HG02588 (cell line): ENCODE measurements around the gene SPATA45.
A peak's percentile ranks its signal among the peaks of the same experiment; 100 is the strongest.

Source experiments
- ATAC-seq: cut with Tn5 transposase; IDR thresholded peaks from one replicate; pipeline ENCODE4 v1.9.1; 2021; ENCODE audit warnings: mild to moderate bottlenecking, moderate library complexity; ENCODE audit not compliant: unreplicated experiment

The SPATA45 gene

DNA sequence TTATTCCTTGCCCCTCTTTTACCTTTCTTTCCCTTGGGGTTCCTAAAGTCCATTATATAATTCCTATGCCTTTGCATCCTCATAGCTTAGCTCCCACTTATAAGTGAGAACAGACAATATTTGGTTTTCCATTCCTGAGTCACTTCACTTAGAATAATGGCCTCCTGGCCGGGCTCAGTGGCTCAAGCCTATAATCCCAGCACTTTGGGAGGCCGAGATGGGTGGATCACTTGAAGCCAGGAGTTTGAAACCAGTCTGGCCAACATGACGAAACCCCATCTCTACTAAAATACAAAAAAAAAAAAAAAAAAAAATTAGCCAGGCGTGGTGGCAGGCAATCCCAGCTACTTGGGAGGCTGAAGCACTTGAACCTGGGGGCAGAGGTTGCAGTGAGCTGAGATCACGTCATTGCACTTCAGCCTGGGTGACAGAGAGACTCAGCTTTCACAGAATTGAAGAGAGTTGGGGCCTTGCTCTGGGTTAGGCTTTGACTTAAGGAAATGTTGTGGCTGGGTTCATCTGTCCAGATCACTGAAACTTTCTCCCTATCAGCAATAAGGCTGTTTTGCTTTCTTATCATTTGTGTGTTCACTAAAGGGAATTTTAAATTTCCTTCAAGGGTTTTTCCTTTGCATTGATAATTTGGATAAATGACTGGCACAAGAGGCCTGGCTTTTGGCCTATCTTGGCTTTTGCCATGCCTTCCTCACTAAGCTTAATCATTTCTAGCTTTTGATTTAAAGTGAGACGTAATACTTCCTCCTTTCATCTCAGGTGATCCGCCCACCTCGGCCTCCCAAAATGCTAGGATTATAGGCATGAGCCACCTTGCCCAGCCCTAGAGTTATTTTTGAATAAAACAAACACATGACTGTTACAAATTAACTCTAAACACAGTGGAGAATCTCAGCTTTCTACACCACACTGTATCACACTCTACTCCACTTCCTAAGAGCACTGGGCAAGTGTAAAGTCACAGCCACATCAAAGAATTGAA, 13.9 kb downstream of the SPATA45 start:
- peak; percentile 68 for ATAC-seq

DNA sequence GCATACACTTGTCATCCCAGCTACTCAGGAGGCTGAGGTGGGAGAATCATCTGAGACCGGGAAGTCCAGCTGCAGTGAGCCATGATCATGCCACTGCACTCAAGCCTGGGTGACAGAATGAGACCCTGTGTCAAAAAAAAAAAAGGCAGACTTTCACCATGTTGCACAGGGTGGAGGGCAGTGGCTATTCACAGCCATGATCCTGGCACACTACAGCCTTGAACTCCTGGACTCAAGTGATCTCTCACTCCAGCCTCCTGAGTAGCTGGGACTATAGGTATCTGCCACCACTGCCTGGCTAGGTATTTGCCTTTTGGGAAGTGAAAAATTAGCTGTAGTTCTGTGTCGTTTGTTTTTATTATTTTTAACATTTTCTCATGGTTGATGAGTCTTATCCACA, 19.1 kb downstream of the SPATA45 start:
- no peak for ATAC-seq

DNA sequence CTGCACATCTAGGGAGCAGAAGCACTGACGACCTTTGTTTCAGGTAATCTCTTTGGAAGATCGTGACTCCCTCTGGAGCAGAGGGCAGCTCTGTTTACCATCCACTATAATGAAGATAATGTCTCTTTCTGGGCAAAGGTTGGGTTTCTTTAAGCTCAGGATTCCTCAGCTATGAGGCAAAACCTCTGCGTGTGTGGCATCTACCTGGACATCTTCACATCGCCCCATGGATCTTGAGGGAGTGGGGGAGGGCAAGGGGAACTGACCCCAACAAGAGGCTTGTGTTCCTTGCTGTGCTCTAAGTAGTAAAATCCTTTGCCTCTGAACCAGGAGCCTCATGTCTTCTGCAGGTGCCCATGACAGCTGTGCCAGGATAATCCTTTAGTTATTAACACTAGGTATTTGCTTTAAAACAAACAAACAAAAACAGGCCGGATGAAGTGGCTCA, 19.6 kb downstream of the SPATA45 start:
- no peak for ATAC-seq

DNA sequence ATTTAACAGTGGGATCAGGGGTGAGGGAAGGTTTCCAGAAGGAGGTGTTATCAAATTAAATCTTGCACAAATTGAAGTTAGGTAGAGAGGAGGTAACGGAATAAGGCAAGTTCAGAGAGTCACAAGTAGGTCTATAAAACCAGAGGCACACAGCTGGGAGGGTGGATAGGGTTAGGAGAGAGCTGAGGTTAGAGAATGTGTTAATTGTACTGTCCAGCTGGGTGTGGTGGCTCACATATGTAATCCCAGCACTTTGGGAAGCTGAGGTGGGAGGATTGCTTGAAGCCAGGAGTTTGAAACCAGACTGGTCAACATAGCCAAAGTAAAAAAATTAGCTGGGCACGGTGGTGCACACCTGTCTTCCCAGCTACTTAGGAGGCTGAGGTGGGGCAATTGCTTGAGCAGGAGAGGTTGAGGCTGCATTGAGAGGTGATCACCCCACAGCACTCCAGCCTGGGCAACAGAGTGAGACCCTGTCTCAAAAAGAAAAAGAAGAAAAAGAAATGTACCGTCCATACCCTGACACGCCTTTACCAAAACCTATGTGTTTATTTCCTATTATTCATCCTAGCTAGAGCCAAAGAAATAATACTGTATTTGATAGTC, 20.2 kb downstream of the SPATA45 start:
- no peak for ATAC-seq

DNA sequence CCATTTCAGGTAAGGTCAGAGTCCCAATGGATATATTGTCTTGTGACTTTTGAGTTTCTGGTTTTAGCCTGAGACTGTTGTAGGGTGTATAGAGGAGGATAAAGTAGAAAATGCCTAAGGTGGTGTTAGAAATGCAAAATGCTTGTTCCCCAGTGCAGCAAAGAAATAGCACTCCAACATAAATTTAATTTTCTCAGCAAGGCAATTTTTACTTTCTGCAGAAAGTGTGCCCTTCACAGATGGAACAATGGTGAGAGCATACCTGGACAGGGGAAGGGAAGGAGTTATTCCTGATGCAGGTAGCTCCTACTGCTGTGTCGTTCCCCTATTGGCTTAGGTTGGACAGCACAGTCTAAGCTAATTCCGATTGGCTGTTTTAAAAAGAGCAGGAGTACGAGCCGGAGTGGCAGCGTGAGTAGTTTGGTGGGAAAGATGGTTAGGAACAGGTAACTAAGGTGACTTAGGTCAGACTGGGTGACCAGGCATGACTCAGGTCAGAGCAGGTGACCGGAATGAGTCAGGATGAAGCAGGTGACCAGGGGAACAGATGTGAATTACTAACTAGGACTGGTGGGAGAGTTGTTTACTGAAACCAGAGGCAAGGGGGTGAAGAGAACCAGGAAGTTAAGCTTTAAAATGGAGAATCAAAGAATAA, 21.5 kb downstream of the SPATA45 start:
- no peak for ATAC-seq

DNA sequence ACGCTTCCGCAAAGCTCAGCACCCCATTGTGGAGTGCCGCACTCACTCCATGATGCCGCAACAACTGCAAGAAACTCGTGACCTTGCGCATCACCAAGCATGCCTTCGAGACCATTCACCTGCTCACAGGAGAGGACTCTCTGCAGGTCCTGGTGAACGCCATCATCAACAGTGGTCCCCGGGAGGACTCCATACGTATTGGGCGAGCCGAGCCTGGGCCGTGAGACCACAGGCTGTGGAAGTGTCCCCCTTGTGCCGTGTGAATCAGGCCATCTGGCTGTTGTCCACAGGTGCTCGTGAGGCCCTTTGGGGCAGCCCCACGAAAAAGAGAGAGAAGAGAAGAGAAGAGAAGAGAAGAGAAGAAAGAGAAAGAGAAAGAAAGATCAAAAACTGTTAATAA, 23.2 kb downstream of the SPATA45 start:
- ATAC-seq = no peak

DNA sequence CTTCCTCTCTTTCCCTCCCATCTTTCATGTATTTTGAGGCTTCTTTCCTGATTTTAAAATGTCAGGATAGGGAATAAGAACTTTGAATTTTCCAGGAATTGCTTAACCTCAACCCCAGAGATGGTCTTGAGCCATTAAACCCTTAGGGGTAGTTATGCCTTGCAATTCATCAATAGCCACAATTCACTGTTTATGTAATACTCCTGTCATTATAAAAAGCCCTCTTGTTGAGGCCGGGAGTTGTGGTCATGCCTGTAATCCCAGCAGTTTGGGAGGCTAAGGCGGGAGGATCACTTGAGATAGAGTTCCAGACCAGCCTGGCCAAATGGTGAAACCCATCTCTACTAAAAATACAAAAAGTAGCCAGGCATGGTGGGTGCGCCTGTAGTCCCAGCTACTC, 24.5 kb downstream of the SPATA45 start:
- ATAC-seq = no peak

DNA sequence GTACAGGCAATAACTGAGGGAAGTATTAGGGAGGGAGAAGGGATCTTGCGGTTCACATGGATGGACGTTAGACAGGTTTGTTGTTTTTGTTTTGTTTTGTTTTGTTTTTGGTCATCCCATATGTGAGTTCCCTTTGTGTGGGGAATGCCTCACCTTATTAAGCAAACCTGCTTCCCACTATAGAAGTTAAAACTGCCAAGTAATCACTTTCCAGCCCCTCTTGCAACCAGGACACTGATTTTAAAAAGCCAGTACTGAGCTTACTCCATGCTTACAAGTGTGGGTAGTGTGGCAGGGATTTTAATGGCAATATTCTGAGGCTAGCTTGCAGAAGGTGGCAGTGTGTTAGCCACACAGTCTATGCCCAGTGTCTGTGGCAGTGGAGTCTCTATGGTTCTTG, 26.5 kb downstream of the SPATA45 start:
- ATAC-seq = no peak

DNA sequence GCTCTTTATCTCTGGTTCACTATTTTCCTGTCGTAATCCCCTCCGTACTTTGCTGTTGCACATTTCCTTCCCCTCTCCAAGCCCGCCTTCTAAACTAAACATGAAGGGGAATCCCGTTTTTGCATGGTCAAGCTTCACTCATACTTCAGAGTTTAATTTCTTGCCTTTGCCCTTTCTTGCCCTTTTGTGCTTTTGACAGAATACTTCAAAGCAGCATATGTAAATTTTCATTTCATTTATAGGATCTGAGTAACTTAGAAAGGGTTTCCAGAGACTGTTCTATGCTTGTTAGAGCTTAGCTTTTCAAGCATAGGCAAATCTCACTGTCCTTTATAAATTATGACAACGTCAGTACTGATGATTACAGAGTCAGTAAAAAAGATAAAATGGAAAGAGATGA, 27.7 kb downstream of the SPATA45 start:
- ATAC-seq = peak; percentile 67

DNA sequence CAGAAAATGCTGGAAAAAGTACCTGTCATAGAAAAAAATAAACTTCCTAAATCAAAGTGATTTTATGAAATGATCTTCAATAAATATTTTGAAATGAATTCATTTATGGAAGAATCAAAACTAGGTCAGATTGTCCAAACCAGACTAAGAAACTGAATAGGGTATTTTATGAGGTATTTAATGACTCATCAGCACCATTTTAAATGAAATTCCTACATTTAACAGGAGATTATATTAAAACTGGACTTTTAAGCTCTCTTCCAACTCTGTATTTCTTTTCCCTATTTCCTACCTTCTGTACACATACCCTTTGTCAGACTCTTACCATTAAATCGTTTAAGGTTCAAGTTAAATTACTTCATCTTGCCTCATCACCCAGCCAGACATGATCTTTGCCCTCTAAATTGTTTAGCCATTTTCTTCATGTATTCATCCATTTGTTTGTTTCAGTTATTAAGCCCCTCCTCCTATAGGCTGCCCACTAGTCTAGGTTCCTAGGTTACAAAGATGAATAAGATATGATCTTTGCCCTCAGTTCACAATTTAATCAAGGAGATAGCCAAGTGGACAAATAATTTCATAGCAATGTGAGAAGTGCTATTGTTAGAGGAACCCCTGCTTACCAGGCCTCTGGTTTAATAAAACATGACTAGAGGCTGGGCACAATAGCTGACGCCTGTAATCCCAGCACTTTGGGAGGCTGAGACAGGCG, 30.7 kb downstream of the SPATA45 start:
- no peak for ATAC-seq

DNA sequence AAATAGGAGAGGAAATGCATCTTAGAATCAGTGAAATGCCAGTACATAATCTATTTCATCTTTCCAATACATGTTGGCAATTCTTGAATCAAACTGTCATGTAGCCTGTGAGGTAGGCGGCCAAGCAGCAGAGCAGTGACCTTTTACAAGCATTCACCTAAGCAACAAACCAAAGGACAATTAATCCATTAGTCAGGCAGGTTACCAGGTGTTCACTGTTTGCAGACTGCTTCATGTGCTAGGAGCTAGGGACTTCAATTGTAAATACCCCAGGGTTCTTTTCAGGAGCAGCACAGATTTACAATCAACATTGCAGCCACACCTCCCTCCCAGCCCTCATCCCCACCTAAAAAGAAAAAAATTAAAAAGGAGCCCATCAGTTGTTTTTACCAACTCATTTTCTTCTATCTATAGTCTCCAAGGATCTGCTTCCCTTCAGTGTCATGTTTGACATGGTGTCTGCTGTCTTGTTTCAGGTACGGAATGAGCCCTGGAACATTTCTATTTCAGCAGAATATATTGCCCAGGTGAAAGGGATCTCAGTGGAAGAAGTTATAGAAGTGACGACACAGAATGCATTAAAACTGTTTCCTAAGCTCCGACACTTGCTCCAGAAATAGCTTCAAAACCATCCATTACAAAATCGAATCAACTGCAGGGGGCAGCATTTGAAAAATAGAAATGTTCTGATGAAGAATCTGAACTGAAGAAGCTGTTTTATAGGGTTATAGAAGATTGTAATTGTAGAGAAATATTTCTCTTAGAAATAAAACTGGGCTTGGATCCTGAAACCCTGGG, 32.7 kb downstream of the SPATA45 start:
- no peak for ATAC-seq

DNA sequence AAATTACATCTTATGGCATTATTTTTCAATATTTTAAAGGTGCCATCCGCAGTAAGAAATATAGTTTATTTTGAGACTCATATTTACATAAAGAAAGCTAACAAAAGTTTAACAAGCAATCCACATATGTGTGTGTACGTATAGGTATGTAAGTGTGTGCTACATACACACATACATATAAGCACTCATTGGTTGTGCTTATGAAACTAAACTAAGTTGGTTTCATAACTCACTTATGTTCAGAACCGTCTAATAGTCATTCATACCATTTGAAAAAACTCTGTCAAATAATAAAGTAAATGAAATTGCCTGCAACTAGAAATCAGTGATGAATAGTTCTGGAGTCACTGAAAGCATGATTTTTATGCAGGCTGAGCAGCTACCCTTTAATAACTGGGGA, 41.7 kb downstream of the SPATA45 start:
- ATAC-seq = no peak

DNA sequence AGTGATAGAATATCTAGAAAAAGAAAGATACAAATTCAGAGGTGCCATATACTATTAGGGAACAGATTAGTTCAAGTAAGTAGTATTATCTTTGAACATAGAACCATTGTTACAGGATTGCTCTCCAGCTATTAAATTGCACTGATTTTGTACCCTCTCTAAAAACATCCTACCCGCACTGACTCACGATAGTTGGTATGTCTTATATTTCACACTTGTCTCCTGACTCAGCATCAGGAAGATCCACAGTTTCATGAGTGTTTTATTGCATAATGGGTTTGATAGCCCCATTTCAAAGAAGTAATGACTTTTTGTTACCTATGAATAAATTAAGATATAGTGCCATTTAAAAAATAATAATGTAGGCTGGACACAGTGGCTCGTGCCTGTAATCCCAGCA, 49.8 kb downstream of the SPATA45 start:
- no peak for ATAC-seq

DNA sequence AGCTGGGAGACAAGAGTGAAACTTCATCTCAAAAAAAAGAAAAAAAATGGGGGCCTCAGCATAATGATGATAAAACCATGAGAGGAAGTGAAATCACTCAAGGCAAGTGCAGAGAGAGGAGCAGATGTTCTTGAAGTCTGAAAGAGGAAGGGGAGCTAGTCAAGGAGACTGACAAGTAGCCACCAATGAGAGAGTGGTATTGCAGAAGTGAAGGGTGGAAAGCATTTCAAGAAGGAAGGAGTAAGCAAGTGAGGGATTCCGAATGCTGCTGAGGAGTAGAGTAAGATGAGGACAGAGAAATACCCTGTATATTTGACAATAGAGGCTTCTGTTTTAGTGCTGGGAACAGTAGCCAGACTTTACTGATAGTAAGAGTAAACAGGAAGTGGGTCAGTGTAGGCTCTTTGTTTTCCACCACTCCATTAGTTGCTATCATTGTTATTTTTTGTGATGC, 52.9 kb downstream of the SPATA45 start:
- peak; percentile 58 for ATAC-seq

DNA sequence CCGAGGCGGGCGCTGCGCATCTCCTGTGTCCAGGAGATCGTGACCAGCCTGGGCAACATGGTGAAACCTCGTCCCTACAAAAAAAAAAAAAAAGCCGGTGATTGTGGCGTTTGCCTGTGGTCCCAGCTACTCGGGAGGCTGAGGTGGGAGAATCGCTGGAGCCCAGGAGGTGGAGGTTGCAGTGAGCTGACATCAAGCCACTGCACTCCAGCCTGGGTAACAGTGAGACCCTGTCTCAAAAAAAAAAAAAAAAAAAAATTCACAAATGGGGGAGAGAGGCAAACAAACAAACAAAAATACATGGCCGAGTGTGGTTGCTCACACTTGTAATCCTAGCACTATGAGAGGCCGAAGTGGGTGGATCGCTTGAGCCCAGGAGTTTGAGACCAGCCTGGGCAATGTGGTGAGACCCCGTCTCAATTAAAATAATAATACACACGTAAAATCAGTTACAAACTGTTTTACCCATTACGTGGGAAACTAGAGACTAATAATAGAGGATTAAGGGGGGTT, 55.0 kb downstream of the SPATA45 start:
- ATAC-seq = no peak

DNA sequence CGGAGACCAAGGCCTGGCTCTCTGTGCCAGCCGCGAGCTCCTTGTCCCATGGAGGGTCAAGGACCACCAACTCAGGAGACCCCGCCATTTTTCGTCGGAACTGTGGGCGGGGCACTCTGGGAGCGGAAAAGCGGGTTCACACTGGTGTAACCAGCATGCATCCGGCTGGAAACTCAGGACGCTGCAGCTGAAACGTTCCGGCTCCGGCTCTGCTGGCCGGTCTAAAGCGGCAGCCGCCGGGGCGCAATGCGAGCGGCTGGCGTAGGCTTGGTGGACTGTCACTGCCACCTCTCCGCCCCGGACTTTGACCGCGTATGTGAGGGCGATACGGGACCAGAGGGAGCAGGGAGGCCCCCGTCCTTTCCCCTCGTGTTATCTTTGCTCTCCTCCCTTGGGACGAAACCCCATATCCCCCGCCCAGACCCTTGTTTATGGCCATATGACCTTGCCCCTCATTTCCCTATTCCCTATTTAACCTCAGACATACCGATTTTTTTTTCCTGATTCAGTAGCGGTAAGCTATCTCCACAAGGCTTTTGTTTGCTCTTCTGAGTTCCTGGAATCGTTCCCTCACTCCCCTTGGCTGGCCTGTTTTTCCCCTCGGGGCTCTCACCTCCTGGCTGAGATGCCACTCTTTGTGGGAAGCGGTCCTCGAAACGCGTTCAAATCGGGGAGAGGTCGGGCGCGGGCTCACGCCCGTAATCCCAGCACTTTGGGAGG, 55.6 kb downstream of the SPATA45 start, which contains the start of the genes NSL1 and TATDN3:
Gene NSL1 (minus strand): TSS at position 102 of the 720 bp plus-strand sequence. CDS start 14 bp downstream, at position 88.
Gene TATDN3 (plus strand): TSS at position 219 of the 720 bp plus-strand sequence. CDS start 28 bp downstream, at position 247.
- ATAC-seq = peak; percentile 80

DNA sequence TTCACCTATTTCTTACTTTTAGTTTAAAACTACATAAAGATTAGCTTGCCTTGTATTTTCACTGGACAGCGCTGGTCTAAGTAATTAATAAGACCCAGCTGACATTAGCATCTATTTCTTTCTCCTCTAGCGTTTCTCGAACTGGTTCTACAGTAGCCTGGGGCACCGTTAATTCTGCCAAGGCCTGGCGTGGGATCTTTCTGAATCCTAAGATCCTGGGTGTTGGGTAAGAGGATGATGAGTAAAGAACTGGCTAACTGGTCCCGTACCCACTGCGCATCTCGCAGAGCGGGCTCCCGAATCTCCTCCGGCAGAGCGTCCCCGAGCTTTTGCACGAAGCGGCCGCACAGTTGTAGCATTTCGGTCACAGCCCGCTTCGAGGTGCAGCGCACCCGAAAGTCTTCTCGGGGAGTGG, 56.2 kb downstream of the SPATA45 start:
- ATAC-seq = peak; percentile 31

DNA sequence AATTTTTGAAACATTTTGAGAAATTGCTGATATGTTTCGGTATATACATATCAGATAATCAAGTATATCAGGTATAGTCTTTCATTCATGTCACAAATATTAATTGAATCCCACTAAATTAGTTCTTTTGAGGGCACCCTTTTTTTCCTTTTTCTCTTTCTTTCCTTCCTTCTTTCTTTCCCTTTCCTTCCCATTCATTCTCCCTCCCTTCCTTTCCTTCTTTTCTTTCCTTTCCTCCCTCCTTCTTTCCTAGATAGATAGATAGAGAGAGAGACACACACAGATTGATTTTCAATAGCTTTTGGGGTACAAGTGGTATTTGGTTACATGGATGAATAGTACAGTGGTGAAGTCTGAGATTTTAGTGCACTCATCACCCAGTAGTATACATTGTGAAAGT, 61.6 kb downstream of the SPATA45 start:
- ATAC-seq = no peak

DNA sequence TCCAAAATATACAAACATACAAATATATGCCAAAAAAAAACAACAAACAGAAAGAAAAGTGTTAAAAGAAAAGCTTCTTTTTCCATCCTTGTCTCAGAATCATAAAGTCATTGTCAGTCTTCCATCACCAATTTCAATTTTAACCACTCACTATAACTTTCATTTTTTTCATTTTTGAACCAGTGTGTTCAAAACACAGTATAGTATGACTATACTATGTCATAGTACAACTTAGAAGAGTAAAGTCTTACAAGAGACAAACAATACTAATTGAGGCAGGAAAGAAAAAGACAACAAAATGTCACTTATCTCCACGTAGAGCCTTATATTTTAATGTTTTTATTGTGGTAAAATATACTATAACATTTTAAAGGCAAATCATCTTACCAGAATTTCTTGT, 63.5 kb downstream of the SPATA45 start:
- no peak for ATAC-seq
